ENCODE measurements around the gene CACNA2D1. TPM values are rescaled to one million over a fixed set of nuclear protein-coding genes. Genes with fewer than 3 reads are reported as not detected.

The CACNA2D1 gene
- total and polyA plus RNA-seq, 4 donors, result 1.1 to 33.4 (median 6.5) TPM

DNA sequence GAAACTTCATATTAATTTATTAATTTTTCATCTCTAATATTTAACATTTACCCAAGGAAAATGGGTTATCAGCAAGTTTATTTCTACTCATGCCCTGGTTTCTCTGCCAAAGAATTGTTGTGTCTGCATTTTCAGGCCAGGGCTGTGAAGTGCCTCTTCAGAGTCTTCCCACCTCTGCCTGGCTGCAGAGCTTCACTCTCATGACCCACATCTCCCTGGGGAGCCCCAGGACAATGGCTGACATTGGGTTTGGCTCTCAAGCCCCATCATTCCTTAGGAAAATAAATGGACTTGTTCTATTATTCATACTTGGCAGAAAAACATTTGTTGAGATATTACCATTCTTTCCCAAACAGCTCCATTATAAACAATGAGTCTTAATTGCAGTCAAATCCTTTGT, 30.3 kb downstream of the CACNA2D1 start:
- no peaks in the 10 kb centered on the region for H3K27me3 ChIP-seq (ENCODE audit: control insufficient read depth in 3 of 3, insufficient read depth in 3 of 3, low read length in 2 of 3)
- ATAC-seq (ENCODE audit: insufficient read depth, low FRiP score) (no peak), DNase-seq (no peak)
- no peak overlapping the region for H3K4me3 ChIP-seq
- no peak overlapping the region for H3K27ac ChIP-seq (ENCODE audit: low read depth in 1 of 2, low read length in 1 of 2)
- TF ChIP-seq, protein P1, sequence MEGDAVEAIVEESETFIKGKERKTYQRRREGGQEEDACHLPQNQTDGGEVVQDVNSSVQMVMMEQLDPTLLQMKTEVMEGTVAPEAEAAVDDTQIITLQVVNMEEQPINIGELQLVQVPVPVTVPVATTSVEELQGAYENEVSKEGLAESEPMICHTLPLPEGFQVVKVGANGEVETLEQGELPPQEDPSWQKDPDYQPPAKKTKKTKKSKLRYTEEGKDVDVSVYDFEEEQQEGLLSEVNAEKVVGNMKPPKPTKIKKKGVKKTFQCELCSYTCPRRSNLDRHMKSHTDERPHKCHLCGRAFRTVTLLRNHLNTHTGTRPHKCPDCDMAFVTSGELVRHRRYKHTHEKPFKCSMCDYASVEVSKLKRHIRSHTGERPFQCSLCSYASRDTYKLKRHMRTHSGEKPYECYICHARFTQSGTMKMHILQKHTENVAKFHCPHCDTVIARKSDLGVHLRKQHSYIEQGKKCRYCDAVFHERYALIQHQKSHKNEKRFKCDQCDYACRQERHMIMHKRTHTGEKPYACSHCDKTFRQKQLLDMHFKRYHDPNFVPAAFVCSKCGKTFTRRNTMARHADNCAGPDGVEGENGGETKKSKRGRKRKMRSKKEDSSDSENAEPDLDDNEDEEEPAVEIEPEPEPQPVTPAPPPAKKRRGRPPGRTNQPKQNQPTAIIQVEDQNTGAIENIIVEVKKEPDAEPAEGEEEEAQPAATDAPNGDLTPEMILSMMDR (IDR thresholded peaks at IDR 0.05; ENCODE audit: control extremely low read depth, extremely low read depth), result no peak
- no peak overlapping the region for H3K9ac ChIP-seq (ENCODE audit: insufficient read depth in 1 of 2, low read length in 2 of 2)
- H3K9me3 ChIP-seq (ENCODE audit: control insufficient read depth in 4 of 4, insufficient read depth in 3 of 4, low read length in 3 of 4), result no peaks in the 10 kb centered on the region
- H3K4me1 ChIP-seq (ENCODE audit: control insufficient read depth in 5 of 5, insufficient read depth in 5 of 5, low read length in 5 of 5), result peaks cover 0 to 15% (median 0%) of the 10 kb centered on the region in 5 donors
- H3K36me3 ChIP-seq (ENCODE audit: control insufficient read depth in 4 of 4, insufficient read depth in 4 of 4, low read length in 4 of 4), result no peaks in the 10 kb centered on the region

GRCh38 chr7:82411732-82412131, 31.8 kb downstream of the CACNA2D1 start:
- TF ChIP-seq, protein P1 (IDR thresholded peaks at IDR 0.05; ENCODE audit: control extremely low read depth, extremely low read depth), result no peak
- Histone ChIP-seq H3K9ac (ENCODE audit: insufficient read depth in 1 of 2, low read length in 2 of 2) (no peak overlapping the region), H3K4me3 (no peak overlapping the region), H3K36me3 (ENCODE audit: control insufficient read depth in 4 of 4, insufficient read depth in 4 of 4, low read length in 4 of 4) (no peaks in the 10 kb centered on the region), H3K27ac (ENCODE audit: low read depth in 1 of 2, low read length in 1 of 2) (peak overlapping the region in 1 of 2 donors; percentile 33), H3K4me1 (ENCODE audit: control insufficient read depth in 5 of 5, insufficient read depth in 5 of 5, low read length in 5 of 5) (peaks cover 0 to 15% (median 0%) of the 10 kb centered on the region in 5 donors), H3K9me3 (ENCODE audit: control insufficient read depth in 4 of 4, insufficient read depth in 3 of 4, low read length in 3 of 4) (no peaks in the 10 kb centered on the region), H3K27me3 (ENCODE audit: control insufficient read depth in 3 of 3, insufficient read depth in 3 of 3, low read length in 2 of 3) (no peaks in the 10 kb centered on the region)
- 71 to 76% methylated on average over 2 of the region's 2 CpGs for WGBS, 2 donors
- DNase-seq, result no peak
- no peak for ATAC-seq (ENCODE audit: insufficient read depth, low FRiP score)

- peak overlapping the region in 1 of 2 donors; percentile 26 for H3K27ac ChIP-seq (ENCODE audit: low read depth in 1 of 2, low read length in 1 of 2)
- ATAC-seq (ENCODE audit: insufficient read depth, low FRiP score) (no peak), DNase-seq (no peak)
- H3K4me1 ChIP-seq (ENCODE audit: control insufficient read depth in 5 of 5, insufficient read depth in 5 of 5, low read length in 5 of 5), result peaks cover 0 to 11% (median 0%) of the 10 kb centered on the region in 5 donors
- TF ChIP-seq, protein P1 (IDR thresholded peaks at IDR 0.05; ENCODE audit: control extremely low read depth, extremely low read depth), result no peak
- H3K27me3 ChIP-seq (ENCODE audit: control insufficient read depth in 3 of 3, insufficient read depth in 3 of 3, low read length in 2 of 3), result no peaks in the 10 kb centered on the region
- H3K9me3 ChIP-seq (ENCODE audit: control insufficient read depth in 4 of 4, insufficient read depth in 3 of 4, low read length in 3 of 4), result no peaks in the 10 kb centered on the region
- 86 to 92% methylated on average over 10 of the region's 10 CpGs for WGBS, 2 donors
- no peak overlapping the region for H3K4me3 ChIP-seq
- no peak overlapping the region for H3K9ac ChIP-seq (ENCODE audit: insufficient read depth in 1 of 2, low read length in 2 of 2)
- no peaks in the 10 kb centered on the region for H3K36me3 ChIP-seq (ENCODE audit: control insufficient read depth in 4 of 4, insufficient read depth in 4 of 4, low read length in 4 of 4)
Observed at GRCh38 chr7:82410461-82410860, 33.1 kb downstream of the CACNA2D1 start.

GRCh38 chr7:82406937-82407336, 36.6 kb downstream of the CACNA2D1 start:
- H3K9me3 ChIP-seq (ENCODE audit: control insufficient read depth in 4 of 4, insufficient read depth in 3 of 4, low read length in 3 of 4), result no peaks in the 10 kb centered on the region
- H3K4me3 ChIP-seq, result no peak overlapping the region
- no peaks in the 10 kb centered on the region for H3K36me3 ChIP-seq (ENCODE audit: control insufficient read depth in 4 of 4, insufficient read depth in 4 of 4, low read length in 4 of 4)
- 92 to 95% methylated on average over 1 of the region's 1 CpG for WGBS, 2 donors
- ATAC-seq (ENCODE audit: insufficient read depth, low FRiP score) (no peak), DNase-seq (no peak)
- no peaks in the 10 kb centered on the region for H3K27me3 ChIP-seq (ENCODE audit: control insufficient read depth in 3 of 3, insufficient read depth in 3 of 3, low read length in 2 of 3)
- H3K4me1 ChIP-seq (ENCODE audit: control insufficient read depth in 5 of 5, insufficient read depth in 5 of 5, low read length in 5 of 5), result peaks cover 0 to 2% (median 0%) of the 10 kb centered on the region in 5 donors
- H3K27ac ChIP-seq (ENCODE audit: low read depth in 1 of 2, low read length in 1 of 2), result no peak overlapping the region
- H3K9ac ChIP-seq (ENCODE audit: insufficient read depth in 1 of 2, low read length in 2 of 2), result no peak overlapping the region
- TF ChIP-seq, protein P1 (IDR thresholded peaks at IDR 0.05; ENCODE audit: control extremely low read depth, extremely low read depth), result no peak

Measured in lung (tissue), 12 donors.